ENCODE results near the gene PKDREJ. TPM values are rescaled to one million over a fixed set of nuclear protein-coding genes. Genes with fewer than 3 reads are reported as not detected.
"Not testable (repeated sequence)": the region's sequence is repeated elsewhere in the genome, so short reads cannot be mapped to it uniquely, and the experiment has no call there.

The PKDREJ gene
- total RNA-seq, 2 experiments from 2014 or later = not detected

- Mint-ChIP-seq H3K27me3 (no peaks in the 10 kb centered on the region), H3K4me1 (peaks cover 24% of the 10 kb centered on the region), H3K4me3 (no peak overlapping the region), H3K9me3 (no peaks in the 10 kb centered on the region), H3K36me3 (ENCODE audit: low read depth) (peaks cover 36% of the 10 kb centered on the region), H3K27ac (no peak overlapping the region)
- CTCF ChIA-PET = no interaction called here
- POLR2A ChIA-PET = no interaction called here
- DNase-seq = no peak
Measured at GRCh38 chr22:46272762-46273431, 9.8 kb upstream of the PKDREJ start.

GRCh38 chr22:46272196-46272595, 9.1 kb upstream of the PKDREJ start:
- POLR2A ChIA-PET = no interaction called here
- CTCF ChIA-PET = no interaction called here
- peaks cover 29% of the 10 kb centered on the region for H3K4me1 Mint-ChIP-seq
- H3K27ac Mint-ChIP-seq = no peak overlapping the region
- peaks cover 41% of the 10 kb centered on the region for H3K36me3 Mint-ChIP-seq (ENCODE audit: low read depth)
- peaks cover 4% of the 10 kb centered on the region for H3K27me3 Mint-ChIP-seq
- DNase-seq = no peak
- H3K4me3 Mint-ChIP-seq = no peak overlapping the region
- no peaks in the 10 kb centered on the region for H3K9me3 Mint-ChIP-seq

- no peak for DNase-seq
- Mint-ChIP-seq H3K9me3 (peaks cover 5% of the 10 kb centered on the region), H3K4me3 (peak overlapping the region; percentile 53), H3K4me1 (peaks cover 25% of the 10 kb centered on the region), H3K36me3 (ENCODE audit: low read depth) (peaks cover 45% of the 10 kb centered on the region), H3K27ac (no peak overlapping the region), H3K27me3 (peaks cover 22% of the 10 kb centered on the region)
- CTCF ChIA-PET = no interaction called here
- POLR2A ChIA-PET = interaction anchor here (1.2 to 3.4 kb wide), 2 partner anchors 11 to 27 kb away, joined by 4 to 14 read pairs; partner anchors contain the start of gene GTSE1
Measured at GRCh38 chr22:46269564-46269963, 6.4 kb upstream of the PKDREJ start.

GRCh38 chr22:46267431-46268279, 4.5 kb upstream of the PKDREJ start, which contains the start of gene TTC38:
Gene TTC38, plus strand, starts transcription at chr22:46268008. Its CDS starts 32 bp downstream, at chr22:46268040.
- ChIA-PET CTCF (interaction anchor here (1.0 to 1.8 kb wide), 3 partner anchors 9 to 46 kb away, joined by 3 to 6 read pairs (median 5); partner anchors contain the start of gene GTSE1), POLR2A (interaction anchor here (0.7 to 3.4 kb wide), 4 partner anchors 12 to 28 kb away, joined by 4 to 14 read pairs (median 6); partner anchors contain the start of genes CDPF1 and GTSE1)
- peak; percentile 66 for DNase-seq
- peak within 1 kb of the TSS; percentile 66 for H3K27ac Mint-ChIP-seq
- peaks cover 11% of the 10 kb centered on the region for H3K9me3 Mint-ChIP-seq
- H3K4me1 Mint-ChIP-seq = peaks cover 28% of the 10 kb centered on the region
- peaks cover 47% of the 10 kb centered on the region for H3K36me3 Mint-ChIP-seq (ENCODE audit: low read depth)
- H3K4me3 Mint-ChIP-seq = peak within 1 kb of the TSS; percentile 86
- peaks cover 36% of the 10 kb centered on the region for H3K27me3 Mint-ChIP-seq

- CTCF ChIA-PET, H3K27ac Mint-ChIP-seq, DNase-seq, POLR2A ChIA-PET, H3K4me3 Mint-ChIP-seq: not testable (repeated sequence)
- H3K27me3 Mint-ChIP-seq = peaks cover 55% of the 10 kb centered on the region
- H3K9me3 Mint-ChIP-seq = peaks cover 11% of the 10 kb centered on the region
- H3K36me3 Mint-ChIP-seq (ENCODE audit: low read depth) = peaks cover 56% of the 10 kb centered on the region
- peaks cover 28% of the 10 kb centered on the region for H3K4me1 Mint-ChIP-seq
Measured at GRCh38 chr22:46265627-46266026, 2.5 kb upstream of the PKDREJ start.

GRCh38 chr22:46264520-46264919, 1.4 kb upstream of the PKDREJ start:
- POLR2A ChIA-PET, H3K27ac Mint-ChIP-seq, H3K4me3 Mint-ChIP-seq, DNase-seq: not testable (repeated sequence)
- Mint-ChIP-seq H3K4me1 (peaks cover 21% of the 10 kb centered on the region), H3K27me3 (peaks cover 66% of the 10 kb centered on the region), H3K9me3 (peaks cover 11% of the 10 kb centered on the region), H3K36me3 (ENCODE audit: low read depth) (peaks cover 52% of the 10 kb centered on the region)
- CTCF ChIA-PET = interaction anchor here (0.6 kb wide), 1 partner anchor 51 kb away, joined by 3 read pairs; no protein-coding TSS in a partner anchor

GRCh38 chr22:46262449-46263215, 511 bp downstream of the PKDREJ start:
- Mint-ChIP-seq H3K4me3 (no peak overlapping the region), H3K27me3 (peaks cover 85% of the 10 kb centered on the region), H3K9me3 (peaks cover 15% of the 10 kb centered on the region), H3K27ac (no peak overlapping the region), H3K4me1 (peaks cover 10% of the 10 kb centered on the region), H3K36me3 (ENCODE audit: low read depth) (peaks cover 48% of the 10 kb centered on the region)
- ChIA-PET CTCF (no interaction called here), POLR2A (no interaction called here)
- peak; percentile 36 for DNase-seq

- Mint-ChIP-seq H3K27me3 (peaks cover 74% of the 10 kb centered on the region), H3K36me3 (ENCODE audit: low read depth) (peaks cover 26% of the 10 kb centered on the region), H3K4me1 (peaks cover 3% of the 10 kb centered on the region), H3K9me3 (peaks cover 10% of the 10 kb centered on the region), H3K4me3 (no peak overlapping the region), H3K27ac (no peak overlapping the region)
- ChIA-PET POLR2A (interaction anchor here (1.3 to 1.9 kb wide), 2 partner anchors 10 to 36 kb away, joined by 4 to 8 read pairs; partner anchors contain the start of genes CDPF1 and GTSE1), CTCF (interaction anchor here (1.5 kb wide), 1 partner anchor 10 kb away, joined by 3 read pairs; the partner anchor contains the start of gene CDPF1)
- no peak for DNase-seq
Measured at GRCh38 chr22:46260038-46260437, 3.1 kb downstream of the PKDREJ start.

GRCh38 chr22:46259374-46259773, 3.8 kb downstream of the PKDREJ start:
- Mint-ChIP-seq H3K4me3 (no peak overlapping the region), H3K9me3 (peaks cover 8% of the 10 kb centered on the region), H3K36me3 (ENCODE audit: low read depth) (peaks cover 23% of the 10 kb centered on the region), H3K4me1 (peaks cover 7% of the 10 kb centered on the region), H3K27me3 (peaks cover 70% of the 10 kb centered on the region), H3K27ac (no peak overlapping the region)
- ChIA-PET POLR2A (interaction anchor here (1.3 kb wide), 1 partner anchor 37 kb away, joined by 4 read pairs; the partner anchor contains the start of gene GTSE1), CTCF (interaction anchor here (1.5 kb wide), 1 partner anchor 9 kb away, joined by 3 read pairs; the partner anchor contains the start of gene CDPF1)
- DNase-seq = no peak

- CTCF ChIA-PET = no interaction called here
- POLR2A ChIA-PET = interaction anchor here (1.2 kb wide), 1 partner anchor 11 kb away, joined by 4 read pairs; the partner anchor contains the start of gene TTC38
- no peak for DNase-seq
- peaks cover 8% of the 10 kb centered on the region for H3K9me3 Mint-ChIP-seq
- no peak overlapping the region for H3K27ac Mint-ChIP-seq
- peaks cover 51% of the 10 kb centered on the region for H3K27me3 Mint-ChIP-seq
- H3K36me3 Mint-ChIP-seq (ENCODE audit: low read depth) = peaks cover 11% of the 10 kb centered on the region
- peaks cover 23% of the 10 kb centered on the region for H3K4me1 Mint-ChIP-seq
- no peak overlapping the region for H3K4me3 Mint-ChIP-seq
Measured at GRCh38 chr22:46256358-46256958, 6.7 kb downstream of the PKDREJ start.

- CTCF ChIA-PET = interaction anchor here (1.1 kb wide), 1 partner anchor 44 kb away, joined by 3 read pairs; the partner anchor contains the start of gene GTSE1
Measured at GRCh38 chr22:46251816-46252380, 11.2 kb downstream of the PKDREJ start.

More at GRCh38 chr22:46251816-46252380, 11.2 kb downstream of the PKDREJ start:
- POLR2A ChIA-PET = interaction anchor here (1.8 to 5.8 kb wide), 4 partner anchors 16 to 103 kb away, joined by 5 to 48 read pairs (median 11); partner anchors contain the start of genes GTSE1 and TTC38
- Mint-ChIP-seq H3K36me3 (ENCODE audit: low read depth) (peaks cover 8% of the 10 kb centered on the region), H3K9me3 (peaks cover 5% of the 10 kb centered on the region), H3K27me3 (peaks cover 6% of the 10 kb centered on the region), H3K4me3 (peak overlapping the region; percentile 73), H3K4me1 (peaks cover 43% of the 10 kb centered on the region), H3K27ac (peak overlapping the region; percentile 80)
- DNase-seq = no peak

All from activated CD4-positive, alpha-beta memory T cell treated with anti-CD3 and anti-CD28 coated beads, Interleukin-2, amount 10 ng/mL, durations not matched to agents 7 days and 5 days (primary cell).